Measurements from ENCODE around the gene SOS1.
"Not testable (repeated sequence)": the region's sequence is repeated elsewhere in the genome, so short reads cannot be mapped to it uniquely, and the experiment has no call there.

Gene SOS1

GRCh38 chr2:38973266-38973665 lies 147.6 kb downstream of the SOS1 start:
- no peak for DNase-seq (ENCODE audit: low read depth, low spot score)

- no peak for DNase-seq (ENCODE audit: low read depth, low spot score)
Observed at GRCh38 chr2:38971377-38971776, 149.5 kb downstream of the SOS1 start.

GRCh38 chr2:38968021-38968420 lies 152.8 kb downstream of the SOS1 start:
- no peak for DNase-seq (ENCODE audit: low read depth, low spot score)

- no peak for DNase-seq (ENCODE audit: low read depth, low spot score)
Observed at GRCh38 chr2:38966678-38967077, 154.2 kb downstream of the SOS1 start.

- DNase-seq (ENCODE audit: low read depth, low spot score) = no peak
Observed at GRCh38 chr2:38966006-38966405, 154.8 kb downstream of the SOS1 start.

GRCh38 chr2:38960609-38961320 lies 160.1 kb downstream of the SOS1 start:
- no peak for DNase-seq (ENCODE audit: low read depth, low spot score)

- peak; percentile 32 for DNase-seq (ENCODE audit: low read depth, low spot score)
Observed at GRCh38 chr2:38959938-38960608, 160.8 kb downstream of the SOS1 start.

- DNase-seq (ENCODE audit: low read depth, low spot score) = no peak
Observed at GRCh38 chr2:38959466-38959865, 161.4 kb downstream of the SOS1 start.

- no peak for DNase-seq (ENCODE audit: low read depth, low spot score)
Observed at GRCh38 chr2:38957972-38958371, 162.9 kb downstream of the SOS1 start.

- no peak for DNase-seq (ENCODE audit: low read depth, low spot score)
Observed at GRCh38 chr2:38951766-38952165, 169.1 kb downstream of the SOS1 start.

- DNase-seq (ENCODE audit: low read depth, low spot score) = no peak
Observed at GRCh38 chr2:38948995-38949394, 171.9 kb downstream of the SOS1 start.

- DNase-seq (ENCODE audit: low read depth, low spot score) = no peak
Observed at GRCh38 chr2:38948387-38948882, 172.4 kb downstream of the SOS1 start.

GRCh38 chr2:38947241-38948239 lies 173.3 kb downstream of the SOS1 start:
- DNase-seq (ENCODE audit: low read depth, low spot score) = peak; percentile 27

GRCh38 chr2:38945911-38946310 lies 174.9 kb downstream of the SOS1 start:
- no peak for DNase-seq (ENCODE audit: low read depth, low spot score)

GRCh38 chr2:38945372-38945771 lies 175.5 kb downstream of the SOS1 start:
- DNase-seq (ENCODE audit: low read depth, low spot score) = no peak

GRCh38 chr2:38943784-38944183 lies 177.1 kb downstream of the SOS1 start:
- DNase-seq (ENCODE audit: low read depth, low spot score) = no peak

- DNase-seq (ENCODE audit: low read depth, low spot score) = no peak
Observed at GRCh38 chr2:38940746-38941145, 180.1 kb downstream of the SOS1 start.

GRCh38 chr2:38937548-38937947 lies 183.3 kb downstream of the SOS1 start:
- no peak for DNase-seq (ENCODE audit: low read depth, low spot score)

- not testable (repeated sequence) for DNase-seq (ENCODE audit: low read depth, low spot score)
Observed at GRCh38 chr2:38936516-38936915, 184.3 kb downstream of the SOS1 start.

- DNase-seq (ENCODE audit: low read depth, low spot score) = no peak
Observed at GRCh38 chr2:38935568-38936172, 185.2 kb downstream of the SOS1 start.

- no peak for DNase-seq (ENCODE audit: low read depth, low spot score)
Observed at GRCh38 chr2:38934742-38935141, 186.1 kb downstream of the SOS1 start.

GRCh38 chr2:38933653-38934052 lies 187.2 kb downstream of the SOS1 start:
- DNase-seq (ENCODE audit: low read depth, low spot score) = no peak
